ENCODE data around the gene NTF3. TPM values are rescaled to one million over a fixed set of nuclear protein-coding genes. Genes with fewer than 3 reads are reported as not detected.

The NTF3 gene
- total RNA-seq, 1 experiment from 2014 or later: not detected

DNA sequence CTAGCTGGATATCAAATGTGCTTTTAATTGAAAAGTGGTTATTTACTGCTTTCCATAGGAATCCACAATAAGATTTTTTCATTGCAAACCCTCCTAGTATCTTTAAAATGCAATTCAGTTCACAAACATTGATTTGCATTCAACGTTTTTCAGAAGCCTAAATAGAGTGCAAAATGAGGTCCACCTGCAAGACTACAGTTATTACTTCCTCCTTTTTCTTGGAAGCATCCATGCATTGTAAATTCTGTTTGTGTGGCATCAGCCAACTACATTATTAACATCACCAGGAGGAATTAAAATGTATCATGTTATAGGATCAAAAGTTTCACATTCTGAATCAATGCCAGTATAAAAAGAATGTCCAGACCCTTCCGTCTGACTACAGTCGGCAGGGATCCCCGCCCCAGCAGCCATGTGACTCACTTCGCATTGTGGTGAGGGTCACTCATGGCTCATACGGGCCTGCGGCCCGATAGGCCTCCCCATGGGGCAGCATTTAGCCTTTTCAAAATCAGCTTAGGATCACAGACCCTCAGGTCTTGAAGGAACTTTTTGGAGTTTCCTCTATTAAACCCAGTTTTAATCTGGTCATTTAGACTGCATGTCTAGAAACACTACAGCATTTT is 46.3 kb downstream of the NTF3 start:
- intact Hi-C loops (cut with micrococcal nuclease; ENCODE audit: unreplicated experiment): no loop called here
- CTCF ChIA-PET: no interaction called here

DNA sequence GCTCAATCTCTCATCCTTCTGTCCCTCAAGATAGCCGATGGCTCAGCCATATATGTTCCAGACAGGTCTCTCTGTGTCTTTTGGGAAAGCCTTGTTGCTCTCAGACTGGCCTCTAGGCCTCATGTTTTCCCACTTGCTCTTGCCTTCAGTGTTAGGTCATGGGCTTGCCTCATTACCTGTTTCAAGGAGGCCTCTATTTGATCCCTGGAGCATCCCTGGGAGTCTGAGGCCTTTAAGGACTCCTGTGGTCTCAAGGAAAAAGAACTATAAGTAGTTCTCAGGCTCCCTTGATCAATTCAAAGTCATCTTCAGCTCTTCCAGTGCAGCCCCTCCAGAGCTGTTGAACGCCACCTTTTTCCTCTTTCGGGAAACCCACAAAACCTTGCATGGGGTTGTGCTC is 47.9 kb downstream of the NTF3 start:
- no peak overlapping the region for H3K27ac ChIP-seq (ENCODE audit: low read length)
- intact Hi-C loops (cut with micrococcal nuclease; ENCODE audit: unreplicated experiment): no loop called here
- H3K27me3 ChIP-seq (ENCODE audit: control insufficient read depth, insufficient read depth, low read length): no peaks in the 10 kb centered on the region
- no peaks in the 10 kb centered on the region for H3K4me1 ChIP-seq (ENCODE audit: control insufficient read depth, insufficient read depth, low read length)
- ChIA-PET POLR2A (no interaction called here), CTCF (no interaction called here)
- ATAC-seq (no peak), DNase-seq (ENCODE audit: low read depth, low spot score) (no peak)
- no peak overlapping the region for H3K4me3 ChIP-seq (ENCODE audit: low read depth in 2 of 2, low read length in 2 of 2)
- no peaks in the 10 kb centered on the region for H3K36me3 ChIP-seq (ENCODE audit: control insufficient read depth, insufficient read depth, low read length)
- no peak for TF ChIP-seq POLR2AphosphoS5 (IDR thresholded peaks at IDR 0.05; ENCODE audit: low read depth, low read length)
- TF ChIP-seq, protein P1, sequence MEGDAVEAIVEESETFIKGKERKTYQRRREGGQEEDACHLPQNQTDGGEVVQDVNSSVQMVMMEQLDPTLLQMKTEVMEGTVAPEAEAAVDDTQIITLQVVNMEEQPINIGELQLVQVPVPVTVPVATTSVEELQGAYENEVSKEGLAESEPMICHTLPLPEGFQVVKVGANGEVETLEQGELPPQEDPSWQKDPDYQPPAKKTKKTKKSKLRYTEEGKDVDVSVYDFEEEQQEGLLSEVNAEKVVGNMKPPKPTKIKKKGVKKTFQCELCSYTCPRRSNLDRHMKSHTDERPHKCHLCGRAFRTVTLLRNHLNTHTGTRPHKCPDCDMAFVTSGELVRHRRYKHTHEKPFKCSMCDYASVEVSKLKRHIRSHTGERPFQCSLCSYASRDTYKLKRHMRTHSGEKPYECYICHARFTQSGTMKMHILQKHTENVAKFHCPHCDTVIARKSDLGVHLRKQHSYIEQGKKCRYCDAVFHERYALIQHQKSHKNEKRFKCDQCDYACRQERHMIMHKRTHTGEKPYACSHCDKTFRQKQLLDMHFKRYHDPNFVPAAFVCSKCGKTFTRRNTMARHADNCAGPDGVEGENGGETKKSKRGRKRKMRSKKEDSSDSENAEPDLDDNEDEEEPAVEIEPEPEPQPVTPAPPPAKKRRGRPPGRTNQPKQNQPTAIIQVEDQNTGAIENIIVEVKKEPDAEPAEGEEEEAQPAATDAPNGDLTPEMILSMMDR (IDR thresholded peaks at IDR 0.05): no peak
- TF ChIP-seq TCF7L2 (IDR thresholded peaks at IDR 0.05; ENCODE audit: low read depth, low read length): no peak
- TF ChIP-seq SIN3A (IDR thresholded peaks at IDR 0.05; ENCODE audit: borderline replicate concordance, insufficient read depth, low read depth, low read length): no peak
- TF ChIP-seq, protein P2, sequence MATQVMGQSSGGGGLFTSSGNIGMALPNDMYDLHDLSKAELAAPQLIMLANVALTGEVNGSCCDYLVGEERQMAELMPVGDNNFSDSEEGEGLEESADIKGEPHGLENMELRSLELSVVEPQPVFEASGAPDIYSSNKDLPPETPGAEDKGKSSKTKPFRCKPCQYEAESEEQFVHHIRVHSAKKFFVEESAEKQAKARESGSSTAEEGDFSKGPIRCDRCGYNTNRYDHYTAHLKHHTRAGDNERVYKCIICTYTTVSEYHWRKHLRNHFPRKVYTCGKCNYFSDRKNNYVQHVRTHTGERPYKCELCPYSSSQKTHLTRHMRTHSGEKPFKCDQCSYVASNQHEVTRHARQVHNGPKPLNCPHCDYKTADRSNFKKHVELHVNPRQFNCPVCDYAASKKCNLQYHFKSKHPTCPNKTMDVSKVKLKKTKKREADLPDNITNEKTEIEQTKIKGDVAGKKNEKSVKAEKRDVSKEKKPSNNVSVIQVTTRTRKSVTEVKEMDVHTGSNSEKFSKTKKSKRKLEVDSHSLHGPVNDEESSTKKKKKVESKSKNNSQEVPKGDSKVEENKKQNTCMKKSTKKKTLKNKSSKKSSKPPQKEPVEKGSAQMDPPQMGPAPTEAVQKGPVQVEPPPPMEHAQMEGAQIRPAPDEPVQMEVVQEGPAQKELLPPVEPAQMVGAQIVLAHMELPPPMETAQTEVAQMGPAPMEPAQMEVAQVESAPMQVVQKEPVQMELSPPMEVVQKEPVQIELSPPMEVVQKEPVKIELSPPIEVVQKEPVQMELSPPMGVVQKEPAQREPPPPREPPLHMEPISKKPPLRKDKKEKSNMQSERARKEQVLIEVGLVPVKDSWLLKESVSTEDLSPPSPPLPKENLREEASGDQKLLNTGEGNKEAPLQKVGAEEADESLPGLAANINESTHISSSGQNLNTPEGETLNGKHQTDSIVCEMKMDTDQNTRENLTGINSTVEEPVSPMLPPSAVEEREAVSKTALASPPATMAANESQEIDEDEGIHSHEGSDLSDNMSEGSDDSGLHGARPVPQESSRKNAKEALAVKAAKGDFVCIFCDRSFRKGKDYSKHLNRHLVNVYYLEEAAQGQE (IDR thresholded peaks at IDR 0.05; ENCODE audit: insufficient read depth in 1 of 2, low read depth in 2 of 2, low read length in 1 of 2): no peak
- H3K9me3 ChIP-seq (ENCODE audit: control insufficient read depth, insufficient read depth, low read depth, low read length): no peaks in the 10 kb centered on the region
- BruUV-seq (replicated peaks): no TSS peak
- in situ Hi-C loops (cut with HindIII; ENCODE audit: low pct_unique_long_range_greater_than_20kb, low sequenced_read_pairs): no loop called here

More for the DNA sequence above, 46.3 kb downstream of the NTF3 start:
- Histone ChIP-seq H3K4me3 (ENCODE audit: low read depth in 2 of 2, low read length in 2 of 2) (no peak overlapping the region), H3K4me1 (ENCODE audit: control insufficient read depth, insufficient read depth, low read length) (no peaks in the 10 kb centered on the region), H3K9me3 (ENCODE audit: control insufficient read depth, insufficient read depth, low read depth, low read length) (no peaks in the 10 kb centered on the region), H3K27ac (ENCODE audit: low read length) (no peak overlapping the region), H3K36me3 (ENCODE audit: control insufficient read depth, insufficient read depth, low read length) (no peaks in the 10 kb centered on the region), H3K27me3 (ENCODE audit: control insufficient read depth, insufficient read depth, low read length) (no peaks in the 10 kb centered on the region)
- TF ChIP-seq, protein P1 (IDR thresholded peaks at IDR 0.05): no peak
- TF ChIP-seq, protein P2 (IDR thresholded peaks at IDR 0.05; ENCODE audit: insufficient read depth in 1 of 2, low read depth in 2 of 2, low read length in 1 of 2): no peak
- TF ChIP-seq TCF7L2 (IDR thresholded peaks at IDR 0.05; ENCODE audit: low read depth, low read length): no peak
- no peak for TF ChIP-seq SIN3A (IDR thresholded peaks at IDR 0.05; ENCODE audit: borderline replicate concordance, insufficient read depth, low read depth, low read length)
- TF ChIP-seq POLR2AphosphoS5 (IDR thresholded peaks at IDR 0.05; ENCODE audit: low read depth, low read length): no peak
- no TSS peak for BruUV-seq (replicated peaks)
- in situ Hi-C loops (cut with HindIII; ENCODE audit: low pct_unique_long_range_greater_than_20kb, low sequenced_read_pairs): no loop called here
- POLR2A ChIA-PET: no interaction called here
- ATAC-seq (no peak), DNase-seq (ENCODE audit: low read depth, low spot score) (no peak)

All from Panc1 (cell line).